HG02852 (cell line): ENCODE results near the gene PLD6.
"Not testable (repeated sequence)": the region's sequence is repeated elsewhere in the genome, so short reads cannot be mapped to it uniquely, and the experiment has no call there.

Experiments
- ATAC-seq: cut with Tn5 transposase; IDR thresholded peaks from one replicate; pipeline ENCODE4 v1.9.1; 2021; ENCODE audit warnings: mild to moderate bottlenecking, moderate library complexity; ENCODE audit not compliant: unreplicated experiment

PLD6 gene

GRCh38 chr17:17206124-17206912, at the start of gene PLD6:
TSS of gene PLD6 (minus strand) at chr17:17206333. CDS start at chr17:17206286, 47 bp downstream.
- peak; percentile 62 for ATAC-seq

- ATAC-seq, result not testable (repeated sequence)
These were observed 49.6 kb upstream of the PLD6 start for GRCh38 chr17:17255689-17256088.

- ATAC-seq, result no peak
These were observed 47.9 kb upstream of the PLD6 start for GRCh38 chr17:17254036-17254435.

- ATAC-seq, result no peak
These were observed 47.3 kb upstream of the PLD6 start for GRCh38 chr17:17253406-17253805.

GRCh38 chr17:17252149-17252661, 46.1 kb upstream of the PLD6 start:
- no peak for ATAC-seq

GRCh38 chr17:17246879-17247278, 40.7 kb upstream of the PLD6 start:
- no peak for ATAC-seq

- ATAC-seq, result no peak
These were observed 37.0 kb upstream of the PLD6 start for GRCh38 chr17:17243163-17243562.

GRCh38 chr17:17242246-17242645, 36.1 kb upstream of the PLD6 start:
- no peak for ATAC-seq

GRCh38 chr17:17241656-17242055, 35.5 kb upstream of the PLD6 start:
- ATAC-seq, result no peak

GRCh38 chr17:17239832-17240231, 33.7 kb upstream of the PLD6 start:
- no peak for ATAC-seq

- ATAC-seq, result peak; percentile 78
These were observed 31.1 kb upstream of the PLD6 start, which contains the start of gene FLCN for GRCh38 chr17:17237026-17237799. TSS of gene FLCN (minus strand) at chr17:17237168. CDS start at chr17:17228137, 9,031 bp downstream.

GRCh38 chr17:17236295-17237025, 30.3 kb upstream of the PLD6 start:
- peak; percentile 15 for ATAC-seq

- no peak for ATAC-seq
These were observed 29.4 kb upstream of the PLD6 start for GRCh38 chr17:17235212-17236174.

GRCh38 chr17:17232303-17232621, 26.1 kb upstream of the PLD6 start:
- ATAC-seq, result no peak

GRCh38 chr17:17231621-17232302, 25.6 kb upstream of the PLD6 start:
- no peak for ATAC-seq

GRCh38 chr17:17229416-17230384, 23.6 kb upstream of the PLD6 start:
- no peak for ATAC-seq

GRCh38 chr17:17228521-17229279, 22.6 kb upstream of the PLD6 start:
- ATAC-seq, result no peak
